AG09309 (cell line): Measurements from ENCODE around the gene HOXB8.

ENCODE experiments used
- DNase-seq: peaks from one replicate; pipeline ENCODE4 v3.0.0-alpha.2; 2010; ENCODE audit warnings: low read depth
- H3K4me3 ChIP-seq: 2 replicates; pipeline ENCODE4 v1.5.1; 2011; ENCODE audit warnings: mild to moderate bottlenecking, low read depth, low read length, moderate library complexity; ENCODE audit not compliant: control insufficient read depth
- TF ChIP-seq, protein P1 (sequence below): IDR thresholded peaks from 2 replicates; pipeline ENCODE4 v1.5.1; 2011; ENCODE audit warnings: mild to moderate bottlenecking, low read depth, low read length, inconsistent platforms; ENCODE audit not compliant: insufficient read depth, control insufficient read depth; ENCODE audit errors: missing control alignments

Gene HOXB8

DNA sequence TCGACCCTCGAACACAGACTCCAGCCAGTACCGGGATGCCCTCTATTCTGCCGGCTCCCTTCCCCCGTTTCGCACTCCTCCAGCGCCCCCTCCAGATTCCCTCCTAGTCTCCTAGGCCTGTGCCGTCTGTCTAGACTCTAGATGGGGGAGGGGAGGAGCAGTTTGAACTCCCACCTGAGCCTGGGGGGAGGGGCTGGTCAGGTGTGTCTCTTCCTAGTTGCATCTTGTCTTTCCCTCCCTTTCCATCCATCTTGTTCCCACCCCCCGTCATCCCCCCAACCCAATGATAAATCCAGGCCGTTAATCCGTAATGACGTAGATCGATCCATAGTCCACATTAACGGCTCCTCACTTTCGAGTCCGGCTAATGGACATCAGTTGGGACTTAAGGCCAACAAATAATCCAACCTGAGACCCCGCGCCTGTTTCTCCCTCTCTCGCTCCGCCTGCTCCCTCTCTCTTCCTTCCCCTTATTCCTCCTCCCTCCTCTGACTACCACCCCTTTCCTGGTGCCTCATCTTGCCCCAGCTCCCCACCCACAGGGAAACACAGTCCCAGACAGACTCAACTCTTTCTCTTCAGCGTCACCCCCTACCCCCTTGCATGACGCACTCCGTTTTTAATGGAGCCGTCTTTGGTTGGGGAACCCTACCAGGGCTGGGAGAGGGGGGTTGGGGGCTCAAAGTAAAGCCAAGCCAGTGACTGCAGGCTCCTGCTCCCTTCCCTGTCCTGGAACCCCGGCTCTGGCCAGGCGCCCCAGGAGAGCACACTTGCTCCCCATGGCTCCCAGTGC lies 18.2 kb downstream of the HOXB8 start:
- no peak for DNase-seq
- TF ChIP-seq, protein P1, sequence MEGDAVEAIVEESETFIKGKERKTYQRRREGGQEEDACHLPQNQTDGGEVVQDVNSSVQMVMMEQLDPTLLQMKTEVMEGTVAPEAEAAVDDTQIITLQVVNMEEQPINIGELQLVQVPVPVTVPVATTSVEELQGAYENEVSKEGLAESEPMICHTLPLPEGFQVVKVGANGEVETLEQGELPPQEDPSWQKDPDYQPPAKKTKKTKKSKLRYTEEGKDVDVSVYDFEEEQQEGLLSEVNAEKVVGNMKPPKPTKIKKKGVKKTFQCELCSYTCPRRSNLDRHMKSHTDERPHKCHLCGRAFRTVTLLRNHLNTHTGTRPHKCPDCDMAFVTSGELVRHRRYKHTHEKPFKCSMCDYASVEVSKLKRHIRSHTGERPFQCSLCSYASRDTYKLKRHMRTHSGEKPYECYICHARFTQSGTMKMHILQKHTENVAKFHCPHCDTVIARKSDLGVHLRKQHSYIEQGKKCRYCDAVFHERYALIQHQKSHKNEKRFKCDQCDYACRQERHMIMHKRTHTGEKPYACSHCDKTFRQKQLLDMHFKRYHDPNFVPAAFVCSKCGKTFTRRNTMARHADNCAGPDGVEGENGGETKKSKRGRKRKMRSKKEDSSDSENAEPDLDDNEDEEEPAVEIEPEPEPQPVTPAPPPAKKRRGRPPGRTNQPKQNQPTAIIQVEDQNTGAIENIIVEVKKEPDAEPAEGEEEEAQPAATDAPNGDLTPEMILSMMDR = no peak
- H3K4me3 ChIP-seq = no peak overlapping the region

DNA sequence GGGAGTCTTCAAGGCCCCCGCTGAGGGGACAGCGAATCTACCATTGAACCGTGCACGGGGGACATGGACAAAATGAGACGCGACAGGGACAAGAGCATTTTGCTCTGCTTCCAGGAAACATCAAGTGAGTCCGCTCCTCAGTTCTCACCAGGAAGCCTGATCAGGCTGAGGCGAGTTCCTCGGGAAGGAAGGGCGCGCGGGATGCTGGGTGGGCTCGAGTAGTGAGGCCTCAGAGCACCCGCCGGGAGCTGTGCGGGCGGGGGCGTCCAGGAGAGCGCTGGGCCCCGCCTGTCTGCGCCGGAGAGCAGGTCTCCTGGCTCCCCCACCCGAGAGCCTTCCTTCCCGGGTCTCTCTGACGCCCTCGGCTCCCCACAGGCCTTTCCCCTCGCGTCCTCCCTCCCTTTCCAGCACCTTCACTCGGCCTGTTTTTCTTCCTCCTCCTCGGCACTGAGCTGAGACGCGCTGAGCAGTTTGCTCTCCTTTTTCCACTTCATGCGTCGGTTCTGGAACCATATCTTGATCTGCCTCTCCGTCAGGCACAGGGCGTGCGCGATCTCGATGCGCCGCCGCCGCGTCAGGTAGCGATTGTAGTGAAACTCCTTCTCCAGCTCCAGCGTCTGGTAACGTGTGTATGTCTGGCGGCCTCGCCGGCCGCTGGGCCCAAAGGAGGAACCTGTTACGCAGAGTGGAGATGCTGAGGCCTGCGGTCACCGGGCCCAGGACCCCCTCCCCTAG lies 18.9 kb downstream of the HOXB8 start:
- H3K4me3 ChIP-seq = no peak overlapping the region
- no peak for DNase-seq
- TF ChIP-seq, protein P1 = no peak

DNA sequence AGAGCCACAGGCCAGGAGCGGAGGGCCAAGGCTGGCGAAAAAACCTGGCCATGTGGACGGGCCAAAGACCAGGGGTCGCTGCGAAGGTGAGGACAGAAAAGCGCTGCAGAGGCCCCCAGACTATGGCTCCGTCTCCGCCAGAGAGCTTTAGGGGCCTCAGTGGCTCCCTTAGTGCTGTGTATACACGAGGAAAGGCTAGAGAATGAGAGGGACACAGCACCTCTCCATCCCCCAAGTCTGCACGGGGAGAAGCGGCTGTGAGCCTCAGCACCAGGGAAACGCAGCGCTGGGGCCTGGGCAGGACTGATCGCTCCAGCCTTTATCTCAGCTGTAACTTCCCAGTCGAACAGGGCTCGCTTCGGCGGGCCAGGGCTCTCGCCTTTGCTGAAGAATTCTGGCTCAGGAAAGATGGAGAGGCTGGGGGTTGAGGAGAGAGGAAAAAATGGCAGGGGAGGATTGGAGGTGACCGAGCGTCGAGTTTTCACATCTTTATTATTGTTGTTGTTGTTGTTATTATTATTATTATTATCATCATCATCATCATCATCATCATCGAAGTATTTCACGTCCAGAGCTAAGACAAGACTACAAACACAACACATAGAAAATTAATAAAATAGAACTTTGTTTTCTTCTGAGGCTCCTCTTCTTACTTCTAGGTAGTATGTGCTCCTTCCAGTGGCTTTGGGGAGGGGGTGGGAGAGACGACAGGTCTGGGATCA lies 19.7 kb downstream of the HOXB8 start:
- no peak overlapping the region for H3K4me3 ChIP-seq
- TF ChIP-seq, protein P1 = no peak
- no peak for DNase-seq

DNA sequence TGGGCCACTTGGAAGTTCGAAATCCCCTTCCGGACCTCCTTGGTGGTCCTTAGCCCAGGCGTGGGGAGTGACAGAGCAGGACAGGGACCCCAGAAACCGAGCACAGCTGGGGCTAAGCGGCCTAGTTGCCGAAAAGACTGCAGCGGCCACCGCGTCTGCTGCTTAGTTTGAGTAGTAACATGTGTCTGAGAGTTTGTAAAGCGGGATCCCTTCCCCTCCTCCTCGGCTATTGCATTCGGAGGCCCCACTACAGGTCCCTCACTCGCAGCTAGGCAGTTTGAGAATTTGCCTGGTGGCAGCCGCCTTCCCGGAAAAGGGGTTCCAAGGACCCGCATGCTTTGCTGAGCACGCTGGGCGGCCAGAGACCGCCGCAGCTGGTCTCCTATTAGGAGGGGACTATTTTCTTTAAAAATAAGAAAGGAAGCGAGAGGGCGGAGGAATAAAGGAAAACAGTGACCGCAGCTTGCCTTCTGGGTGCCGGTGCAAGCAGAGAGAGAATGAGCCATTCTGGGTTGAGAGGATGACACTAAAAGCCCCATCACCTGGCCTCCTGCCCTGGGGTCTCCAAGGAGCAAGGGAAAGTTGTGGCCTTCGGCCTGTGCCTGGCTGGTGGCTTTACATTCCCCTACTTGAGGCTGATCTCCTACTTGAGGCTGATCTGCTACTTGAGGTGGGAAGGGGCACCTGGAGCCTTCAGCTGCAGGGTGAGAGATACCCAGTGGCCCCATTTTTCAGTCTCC lies 20.4 kb downstream of the HOXB8 start:
- no peak for DNase-seq
- TF ChIP-seq, protein P1 = no peak
- H3K4me3 ChIP-seq = no peak overlapping the region

DNA sequence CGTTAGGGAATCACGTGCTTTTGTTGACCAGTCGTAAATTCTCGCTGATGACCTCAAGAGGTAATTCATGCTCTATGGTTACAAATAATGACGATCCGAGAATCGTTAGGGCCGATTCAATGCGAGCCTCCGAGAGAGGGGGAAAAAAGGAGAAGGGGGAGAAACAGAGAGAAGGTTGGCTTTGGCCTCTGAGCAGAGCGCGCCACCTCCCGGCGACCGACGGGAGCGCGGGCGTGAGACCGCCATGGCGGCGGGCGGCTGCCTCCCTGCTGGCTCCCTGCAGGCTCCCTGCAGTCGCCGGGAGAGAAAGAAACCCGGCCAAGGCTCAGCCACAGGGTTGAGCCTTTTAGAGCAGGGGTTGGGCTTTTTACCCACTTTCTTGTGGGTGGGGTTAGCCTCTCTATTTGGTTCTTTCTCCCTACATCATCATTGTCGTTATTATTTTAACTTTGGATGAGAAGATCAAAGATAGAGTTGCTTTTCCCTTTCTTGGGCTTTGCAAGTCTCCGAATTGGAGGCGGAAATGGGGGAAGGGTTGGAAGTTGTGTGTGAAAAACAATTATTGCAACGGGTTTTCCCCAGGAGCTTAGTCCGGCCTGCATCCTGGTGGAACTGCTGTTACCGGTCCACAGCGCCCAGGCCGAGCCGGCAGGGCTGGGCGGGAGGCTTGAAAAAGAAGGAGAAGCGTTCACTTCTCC lies 21.1 kb downstream of the HOXB8 start:
- H3K4me3 ChIP-seq = no peak overlapping the region
- TF ChIP-seq, protein P1 = peak; percentile 84
- DNase-seq = no peak
